ENCODE data around the gene DOC2B. TPM values are rescaled to one million over a fixed set of nuclear protein-coding genes. Genes with fewer than 3 reads are reported as not detected.

The DOC2B gene
- polyA plus RNA-seq (2012; rRNA removed) = 0.16 and 0.81 TPM in 2 replicates
- polyA plus RNA-seq (2012; cell fraction: cytosol; rRNA removed) = 0.45 and 1.1 TPM in 2 replicates
- polyA plus RNA-seq (2012; cell fraction: nucleus; rRNA removed) = 0.32 and 1.3 TPM in 2 replicates

GRCh38 chr17:181245-182049, at the start of gene DOC2B:
TSS of gene DOC2B (minus strand) at chr17:181650. CDS start at chr17:181479, 171 bp downstream.
- Histone ChIP-seq H3K9me2 (no peaks in the 10 kb centered on the region), H3K36me3 (replicated peaks in 1 of 2; ENCODE audit: control insufficient read depth in 1 of 2, insufficient read depth in 2 of 2, low read length in 1 of 2) (no peaks in the 10 kb centered on the region), H3K4me1 (ENCODE audit: control insufficient read depth in 1 of 2, insufficient read depth in 2 of 2, low read depth in 1 of 2, low read length in 1 of 2) (peaks cover 0 to 38% of the 10 kb centered on the region in 2 experiments; a peak in 2 of 4 replicates), H3K4me2 (0 out of 2 replicates have a peak within 1 kb of the TSS, but pooled peaks have one; percentile 41), H3K79me2 (ENCODE audit: insufficient read depth) (no peaks in the 10 kb centered on the region), H3K9ac (no peak within 1 kb of the TSS), H2AFZ (ENCODE audit: low read depth) (no peak within 1 kb of the TSS), H3K4me3 (ENCODE audit: low read depth in 2 of 2, low read length in 1 of 2) (peak within 1 kb of the TSS in 1 of 2 experiments; percentile 45; a peak in 2 of 4 replicates), H4K20me1 (ENCODE audit: insufficient read depth) (no peaks in the 10 kb centered on the region), H3K27ac (ENCODE audit: low read depth in 2 of 2, low read length in 1 of 2) (peak within 1 kb of the TSS in 1 of 2 experiments; percentile 94; a peak in 1 of 4 replicates), H3K27me3 (ENCODE audit: insufficient read depth) (peaks cover 44% of the 10 kb centered on the region), H3F3A (replicated peaks; ENCODE audit: insufficient read depth) (no peaks in the 10 kb centered on the region), H3K9me3 (no peaks in the 10 kb centered on the region)
- ChIA-PET POLR2A (no interaction called here), CTCF (interaction anchor here (0.7 to 6.5 kb wide), 6 partner anchors 16 to 128 kb away, joined by 3 to 38 read pairs (median 3); no protein-coding TSS in a partner anchor)
- DNase-seq = peak; percentile 93
- TF ChIP-seq GATA2 (CRISPR knock-in tag; IDR thresholded peaks at IDR 0.05) (no peak), PBX3 (IDR thresholded peaks at IDR 0.05) (no peak), ELF1 (IDR thresholded peaks at IDR 0.05) (no peak), MEF2A (IDR thresholded peaks at IDR 0.05; ENCODE audit: borderline replicate concordance, low read depth) (no peak), RAD21 (IDR thresholded peaks at IDR 0.05; ENCODE audit: low read length) (peak; percentile 22; the same call in 1 of the 2 replicates), POLR2AphosphoS5 (IDR thresholded peaks at IDR 0.05; ENCODE audit: low read depth, low read length) (no peak), TAF1 (IDR thresholded peaks at IDR 0.05; ENCODE audit: borderline replicate concordance, low read depth, low read length) (no peak), FOXJ3 (CRISPR knock-in tag; IDR thresholded peaks at IDR 0.05) (no peak), JUND (IDR thresholded peaks at IDR 0.05) (no peak), FOXM1 (IDR thresholded peaks at IDR 0.05; ENCODE audit: low read depth) (no peak), YY1 (IDR thresholded peaks at IDR 0.05; ENCODE audit: low read depth) (no peak), NRF1 (IDR thresholded peaks at IDR 0.05; ENCODE audit: low read depth, low read length) (peak; percentile 42), CHD2 (IDR thresholded peaks at IDR 0.05; ENCODE audit: low read length, partially characterized antibody) (peak; percentile 7), SMC3 (IDR thresholded peaks at IDR 0.05; ENCODE audit: low read depth, low read length) (no peak; the same call in 1 of the 2 replicates), MXI1 (IDR thresholded peaks at IDR 0.05; ENCODE audit: low read depth, low read length) (peak; percentile 53)
- TF ChIP-seq, protein P1, sequence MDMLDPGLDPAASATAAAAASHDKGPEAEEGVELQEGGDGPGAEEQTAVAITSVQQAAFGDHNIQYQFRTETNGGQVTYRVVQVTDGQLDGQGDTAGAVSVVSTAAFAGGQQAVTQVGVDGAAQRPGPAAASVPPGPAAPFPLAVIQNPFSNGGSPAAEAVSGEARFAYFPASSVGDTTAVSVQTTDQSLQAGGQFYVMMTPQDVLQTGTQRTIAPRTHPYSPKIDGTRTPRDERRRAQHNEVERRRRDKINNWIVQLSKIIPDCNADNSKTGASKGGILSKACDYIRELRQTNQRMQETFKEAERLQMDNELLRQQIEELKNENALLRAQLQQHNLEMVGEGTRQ (IDR thresholded peaks at IDR 0.05; ENCODE audit: borderline replicate concordance, low read depth, low read length) = no peak
- TF ChIP-seq, protein P2, sequence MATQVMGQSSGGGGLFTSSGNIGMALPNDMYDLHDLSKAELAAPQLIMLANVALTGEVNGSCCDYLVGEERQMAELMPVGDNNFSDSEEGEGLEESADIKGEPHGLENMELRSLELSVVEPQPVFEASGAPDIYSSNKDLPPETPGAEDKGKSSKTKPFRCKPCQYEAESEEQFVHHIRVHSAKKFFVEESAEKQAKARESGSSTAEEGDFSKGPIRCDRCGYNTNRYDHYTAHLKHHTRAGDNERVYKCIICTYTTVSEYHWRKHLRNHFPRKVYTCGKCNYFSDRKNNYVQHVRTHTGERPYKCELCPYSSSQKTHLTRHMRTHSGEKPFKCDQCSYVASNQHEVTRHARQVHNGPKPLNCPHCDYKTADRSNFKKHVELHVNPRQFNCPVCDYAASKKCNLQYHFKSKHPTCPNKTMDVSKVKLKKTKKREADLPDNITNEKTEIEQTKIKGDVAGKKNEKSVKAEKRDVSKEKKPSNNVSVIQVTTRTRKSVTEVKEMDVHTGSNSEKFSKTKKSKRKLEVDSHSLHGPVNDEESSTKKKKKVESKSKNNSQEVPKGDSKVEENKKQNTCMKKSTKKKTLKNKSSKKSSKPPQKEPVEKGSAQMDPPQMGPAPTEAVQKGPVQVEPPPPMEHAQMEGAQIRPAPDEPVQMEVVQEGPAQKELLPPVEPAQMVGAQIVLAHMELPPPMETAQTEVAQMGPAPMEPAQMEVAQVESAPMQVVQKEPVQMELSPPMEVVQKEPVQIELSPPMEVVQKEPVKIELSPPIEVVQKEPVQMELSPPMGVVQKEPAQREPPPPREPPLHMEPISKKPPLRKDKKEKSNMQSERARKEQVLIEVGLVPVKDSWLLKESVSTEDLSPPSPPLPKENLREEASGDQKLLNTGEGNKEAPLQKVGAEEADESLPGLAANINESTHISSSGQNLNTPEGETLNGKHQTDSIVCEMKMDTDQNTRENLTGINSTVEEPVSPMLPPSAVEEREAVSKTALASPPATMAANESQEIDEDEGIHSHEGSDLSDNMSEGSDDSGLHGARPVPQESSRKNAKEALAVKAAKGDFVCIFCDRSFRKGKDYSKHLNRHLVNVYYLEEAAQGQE (IDR thresholded peaks at IDR 0.05; ENCODE audit: low read depth, low read length) = no peak
- 16% methylated on average over 28 of the region's 120 CpGs for WGBS (ENCODE audit: low lambda C conversion rate)
